Measurements from ENCODE around the gene SHANK1. TPM values are rescaled to one million over a fixed set of nuclear protein-coding genes. Genes with fewer than 3 reads are reported as not detected.

Gene SHANK1
- total RNA-seq, 4 donors from 2014 or later, result 0.11 to 0.42 (median 0.39) TPM; not detected in 1

GRCh38 chr19:50711196-50711595 lies 8.4 kb downstream of the SHANK1 start:
- intact Hi-C loops (cut with DNase I), result no loop called here
- no peaks in the 10 kb centered on the region for H3K9me3 ChIP-seq
- DNase-seq (ENCODE audit: extremely low spot score), result no peak
- WGBS, result 81% methylated on average over 11 of the region's 11 CpGs
- no peak overlapping the region for H3K4me3 ChIP-seq
- peaks cover 0 to 63% (median 3%) of the 10 kb centered on the region in 4 donors for H3K27me3 ChIP-seq
- H3K27ac ChIP-seq (replicated peaks in 1 of 4), result no peak overlapping the region
- no peaks in the 10 kb centered on the region for H3K36me3 ChIP-seq
- no peak for TF ChIP-seq POLR2A (IDR thresholded peaks at IDR 0.05; ENCODE audit: low read depth)
- H3K4me1 ChIP-seq, result no peaks in the 10 kb centered on the region

GRCh38 chr19:50710612-50711011 lies 9.0 kb downstream of the SHANK1 start:
- intact Hi-C loops (cut with DNase I), result no loop called here
- H3K9me3 ChIP-seq, result no peaks in the 10 kb centered on the region
- no peaks in the 10 kb centered on the region for H3K36me3 ChIP-seq
- H3K27me3 ChIP-seq, result peaks cover 0 to 57% (median 3%) of the 10 kb centered on the region in 4 donors
- no peak overlapping the region for H3K27ac ChIP-seq (replicated peaks in 1 of 4)
- no peaks in the 10 kb centered on the region for H3K4me1 ChIP-seq
- WGBS, result 92% methylated on average over 5 of the region's 5 CpGs
- TF ChIP-seq POLR2A (IDR thresholded peaks at IDR 0.05; ENCODE audit: low read depth) (no peak), POLR2AphosphoS5 (IDR thresholded peaks at IDR 0.05) (no peak), EP300 (IDR thresholded peaks at IDR 0.05) (no peak), CTCF (IDR thresholded peaks at IDR 0.05) (no peak)
- no peak overlapping the region for H3K4me3 ChIP-seq
- DNase-seq (ENCODE audit: extremely low spot score), result no peak

GRCh38 chr19:50710094-50710493 lies 9.5 kb downstream of the SHANK1 start:
- H3K4me3 ChIP-seq, result no peak overlapping the region
- no peaks in the 10 kb centered on the region for H3K36me3 ChIP-seq
- no peaks in the 10 kb centered on the region for H3K4me1 ChIP-seq
- H3K27me3 ChIP-seq, result peaks cover 0 to 52% (median 3%) of the 10 kb centered on the region in 4 donors
- intact Hi-C loops (cut with DNase I), result no loop called here
- H3K27ac ChIP-seq (replicated peaks in 1 of 4), result no peak overlapping the region
- no peaks in the 10 kb centered on the region for H3K9me3 ChIP-seq
- 52% methylated on average over 8 of the region's 10 CpGs for WGBS
- no peak for DNase-seq (ENCODE audit: extremely low spot score)
- TF ChIP-seq POLR2AphosphoS5 (IDR thresholded peaks at IDR 0.05), result no peak
- TF ChIP-seq CTCF (IDR thresholded peaks at IDR 0.05), result no peak
- TF ChIP-seq POLR2A (IDR thresholded peaks at IDR 0.05; ENCODE audit: low read depth), result no peak
- no peak for TF ChIP-seq EP300 (IDR thresholded peaks at IDR 0.05)

GRCh38 chr19:50708179-50708879 lies 11.3 kb downstream of the SHANK1 start:
- no peaks in the 10 kb centered on the region for H3K4me1 ChIP-seq
- H3K27ac ChIP-seq (replicated peaks in 1 of 4), result no peak overlapping the region
- no peaks in the 10 kb centered on the region for H3K36me3 ChIP-seq
- intact Hi-C loops (cut with DNase I), result no loop called here
- WGBS, result 85% methylated on average over 9 of the region's 12 CpGs
- no peak overlapping the region for H3K4me3 ChIP-seq
- peaks cover 0 to 54% (median 5%) of the 10 kb centered on the region in 4 donors for H3K27me3 ChIP-seq
- TF ChIP-seq POLR2AphosphoS5 (IDR thresholded peaks at IDR 0.05) (no peak), CTCF (IDR thresholded peaks at IDR 0.05) (no peak), POLR2A (IDR thresholded peaks at IDR 0.05; ENCODE audit: low read depth) (no peak), EP300 (IDR thresholded peaks at IDR 0.05) (no peak)
- no peak for DNase-seq (ENCODE audit: extremely low spot score)
- no peaks in the 10 kb centered on the region for H3K9me3 ChIP-seq

- no peak for TF ChIP-seq EP300 (IDR thresholded peaks at IDR 0.05)
- TF ChIP-seq POLR2A (IDR thresholded peaks at IDR 0.05; ENCODE audit: low read depth), result no peak
- TF ChIP-seq CTCF (IDR thresholded peaks at IDR 0.05), result no peak
- TF ChIP-seq POLR2AphosphoS5 (IDR thresholded peaks at IDR 0.05), result no peak
- peaks cover 0 to 54% (median 7%) of the 10 kb centered on the region in 4 donors for H3K27me3 ChIP-seq
- intact Hi-C loops (cut with DNase I), result no loop called here
- WGBS, result 68% methylated on average over 5 of the region's 5 CpGs
- no peaks in the 10 kb centered on the region for H3K9me3 ChIP-seq
- H3K36me3 ChIP-seq, result no peaks in the 10 kb centered on the region
- DNase-seq (ENCODE audit: extremely low spot score), result no peak
- H3K4me1 ChIP-seq, result no peaks in the 10 kb centered on the region
- no peak overlapping the region for H3K27ac ChIP-seq (replicated peaks in 1 of 4)
- H3K4me3 ChIP-seq, result no peak overlapping the region
Observed at GRCh38 chr19:50706387-50706786, 13.2 kb downstream of the SHANK1 start.

Measured in esophagus muscularis mucosa (tissue), 4 donors.